Erythroblast (primary cell): ENCODE measurements around the gene DNAJC28.

Experiments used
- GATA1 ChIP-seq: IDR thresholded peaks from 2 replicates; pipeline ENCODE4 v1.6.1; 2011; ENCODE audit warnings: low read depth, mild to moderate bottlenecking, control low read depth, low read length, moderate library complexity
- POLR2A ChIP-seq: IDR thresholded peaks from 2 replicates; pipeline ENCODE4 v1.6.1; 2011; ENCODE audit warnings: mild to moderate bottlenecking, low read length

DNA sequence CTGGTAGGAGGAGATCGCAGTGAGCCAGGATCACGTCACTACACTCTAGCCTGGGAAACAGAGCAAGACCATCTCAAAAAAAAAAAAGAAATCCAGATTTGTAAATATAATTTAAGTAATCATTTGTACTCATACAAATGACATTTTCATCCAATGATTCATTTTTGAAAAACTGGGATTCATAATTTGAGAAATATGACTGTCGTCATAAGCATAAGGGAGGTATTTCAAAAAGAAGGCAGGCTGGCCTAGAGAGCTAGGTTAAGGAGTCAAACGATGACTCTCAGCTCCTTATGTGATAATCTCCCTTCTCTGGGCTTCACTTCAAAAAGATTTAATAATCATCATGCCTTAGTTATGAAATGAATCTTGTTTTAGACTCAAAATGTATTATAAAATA lies 48.1 kb upstream of the DNAJC28 start:
- TF ChIP-seq POLR2A (no peak), GATA1 (no peak)
